Left lung (tissue), 10 donors: ENCODE measurements around the gene COL1A1. TPM values are rescaled to one million over a fixed set of nuclear protein-coding genes. Genes with fewer than 3 reads are reported as not detected.
A peak's percentile ranks its signal among the peaks of the same experiment; 100 is the strongest.

Experiments
- ATAC-seq: fragments of 200-7000 bp; cut with Tn5 transposase; one replicate; pipeline ENCODE4 v1.9.1; 2020; ENCODE audit warnings: moderate library complexity
- DNase-seq, 4 donors: peaks; one replicate each; pipeline ENCODE4 v3.0.0-alpha.2; 2013 to 2020
- H3K27ac ChIP-seq, 2 donors: fragments of 200-600 bp; sonication (generic) in 1 of 2; one replicate each; pipeline versions ENCODE4 v1.5.0 to v1.8.0; 2020 to 2021
- H3K27me3 ChIP-seq, 2 donors: fragments of 200-600 bp; sonication (generic) in 1 of 2; one replicate each; pipeline versions ENCODE4 v1.5.0 to v1.8.0; 2020 to 2021
- H3K36me3 ChIP-seq, 2 donors: fragments of 200-600 bp; sonication (generic) in 1 of 2; one replicate each; pipeline versions ENCODE4 v1.5.0 to v1.8.0; 2020 to 2021
- H3K4me1 ChIP-seq, 2 donors: fragments of 200-600 bp; one replicate each; pipeline ENCODE4 v1.8.0; 2021
- H3K4me3 ChIP-seq, 2 donors: fragments of 200-600 bp; sonication (generic) in 1 of 2; one replicate each; pipeline versions ENCODE4 v1.5.0 to v1.8.0; 2020 to 2021; ENCODE audit warnings: mild to moderate bottlenecking in 1 of 2
- H3K9me3 ChIP-seq, 2 donors: fragments of 200-600 bp; sonication (generic) in 1 of 2; one replicate each; pipeline versions ENCODE4 v1.5.0 to v1.8.0; 2020 to 2021
- intact Hi-C, 2 donors: fragments of 100-400 bp; cut with DNase I; formaldehyde crosslinking; loops; one replicate each; pipeline versions ENCODE4 v1.11.2 to v1.14.2; 2022
- polyA plus RNA-seq, 6 donors: library from polyadenylated mRNA; unstranded; fragments of 120-200 nt; gene quantifications; one replicate each; pipeline ENCODE4 v1.2.1, GENCODE V29; 2013; ENCODE audit not compliant: insufficient read length in 6 of 6
- total RNA-seq, 2 donors: library from RNA; stranded (reverse); fragmentation: NEBNext Ultra II Directional; extraction: Animal tissue kit (Norgen Biotek cat#: 25700); gene quantifications; one replicate each; pipeline ENCODE4 v1.2.1, GENCODE V29; 2021
- TF ChIP-seq, protein P1 (sequence below), 2 donors: fragments of 200-600 bp; sonication (generic) in 1 of 2; IDR thresholded peaks; one replicate each; pipeline versions ENCODE4 v1.5.0 to v1.8.0; 2021; ENCODE audit warnings: antibody characterized with exemption in 2 of 2
- donor health status: DM: no; HTN: yes; CAD: no.
- donor health status: DM: no; HTN: no; CAD: no.

Gene COL1A1
- total and polyA plus RNA-seq, 8 donors: 421 to 4,830 (median 675) TPM

DNA sequence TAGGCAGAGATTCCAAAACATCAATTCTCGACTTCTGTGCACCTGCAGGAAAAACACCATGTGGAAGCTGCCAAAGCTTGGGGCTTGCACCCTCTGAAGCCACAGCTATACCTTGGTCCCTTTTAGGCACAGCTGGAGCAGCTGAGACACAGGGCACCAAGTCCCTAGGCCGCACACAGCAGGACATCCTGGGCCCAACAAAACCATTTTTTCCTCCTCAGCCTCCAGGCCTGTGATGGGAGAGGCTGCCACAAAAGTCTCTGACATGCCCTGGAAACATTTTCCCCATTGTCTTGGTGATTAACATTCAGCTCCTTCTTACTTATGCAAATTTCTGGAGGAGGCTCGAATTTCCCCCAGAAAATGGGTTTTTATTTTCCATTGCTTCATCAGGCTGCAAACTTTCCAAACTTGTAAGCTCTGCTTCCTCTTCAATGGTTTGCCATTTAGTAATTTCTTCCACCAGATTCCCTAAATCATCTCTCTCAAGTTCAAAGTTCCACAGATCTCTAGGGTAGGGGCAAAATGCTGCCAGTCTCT, 24.3 kb upstream of the COL1A1 start:
- H3K27me3 ChIP-seq: no peaks in the 10 kb centered on the region
- H3K4me3 ChIP-seq: no peak overlapping the region
- no peaks in the 10 kb centered on the region for H3K36me3 ChIP-seq
- no peak overlapping the region for H3K27ac ChIP-seq
- ATAC-seq: no peak
- H3K4me1 ChIP-seq: peaks cover 12 to 21% of the 10 kb centered on the region in 2 donors
- H3K9me3 ChIP-seq: peaks cover 0 to 27% of the 10 kb centered on the region in 2 donors
- intact Hi-C loops: no loop called here
- TF ChIP-seq, protein P1, sequence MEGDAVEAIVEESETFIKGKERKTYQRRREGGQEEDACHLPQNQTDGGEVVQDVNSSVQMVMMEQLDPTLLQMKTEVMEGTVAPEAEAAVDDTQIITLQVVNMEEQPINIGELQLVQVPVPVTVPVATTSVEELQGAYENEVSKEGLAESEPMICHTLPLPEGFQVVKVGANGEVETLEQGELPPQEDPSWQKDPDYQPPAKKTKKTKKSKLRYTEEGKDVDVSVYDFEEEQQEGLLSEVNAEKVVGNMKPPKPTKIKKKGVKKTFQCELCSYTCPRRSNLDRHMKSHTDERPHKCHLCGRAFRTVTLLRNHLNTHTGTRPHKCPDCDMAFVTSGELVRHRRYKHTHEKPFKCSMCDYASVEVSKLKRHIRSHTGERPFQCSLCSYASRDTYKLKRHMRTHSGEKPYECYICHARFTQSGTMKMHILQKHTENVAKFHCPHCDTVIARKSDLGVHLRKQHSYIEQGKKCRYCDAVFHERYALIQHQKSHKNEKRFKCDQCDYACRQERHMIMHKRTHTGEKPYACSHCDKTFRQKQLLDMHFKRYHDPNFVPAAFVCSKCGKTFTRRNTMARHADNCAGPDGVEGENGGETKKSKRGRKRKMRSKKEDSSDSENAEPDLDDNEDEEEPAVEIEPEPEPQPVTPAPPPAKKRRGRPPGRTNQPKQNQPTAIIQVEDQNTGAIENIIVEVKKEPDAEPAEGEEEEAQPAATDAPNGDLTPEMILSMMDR (IDR thresholded peaks at IDR 0.05): no peak
- DNase-seq: no peak

DNA sequence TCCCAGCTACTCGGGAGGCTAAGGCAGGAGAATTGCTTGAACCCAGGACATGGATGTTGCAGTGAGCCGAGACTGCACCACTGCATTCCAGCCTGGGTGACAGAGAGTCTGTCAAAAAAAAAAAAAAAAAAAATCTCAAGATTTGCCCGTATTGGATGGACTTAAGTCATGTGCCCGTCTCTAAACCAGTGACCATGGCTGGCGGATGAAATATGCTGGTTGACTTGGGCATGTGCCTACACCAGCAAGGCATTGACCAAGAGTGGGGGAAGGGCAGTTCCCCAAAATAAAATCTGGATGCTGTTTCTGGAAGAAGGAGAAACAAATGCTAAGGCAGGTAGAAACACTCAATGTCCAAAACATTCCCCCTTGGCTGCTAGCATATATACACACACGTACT, 21.5 kb upstream of the COL1A1 start:
- Histone ChIP-seq H3K27ac (peak overlapping the region; percentile 77 to 84), H3K27me3 (no peaks in the 10 kb centered on the region), H3K9me3 (peaks cover 0 to 24% of the 10 kb centered on the region in 2 donors), H3K4me1 (peaks cover 30 to 42% of the 10 kb centered on the region in 2 donors), H3K4me3 (no peak overlapping the region), H3K36me3 (no peaks in the 10 kb centered on the region)
- TF ChIP-seq, protein P1 (IDR thresholded peaks at IDR 0.05): no peak
- no peak for DNase-seq
- ATAC-seq: no peak
- intact Hi-C loops: no loop called here

DNA sequence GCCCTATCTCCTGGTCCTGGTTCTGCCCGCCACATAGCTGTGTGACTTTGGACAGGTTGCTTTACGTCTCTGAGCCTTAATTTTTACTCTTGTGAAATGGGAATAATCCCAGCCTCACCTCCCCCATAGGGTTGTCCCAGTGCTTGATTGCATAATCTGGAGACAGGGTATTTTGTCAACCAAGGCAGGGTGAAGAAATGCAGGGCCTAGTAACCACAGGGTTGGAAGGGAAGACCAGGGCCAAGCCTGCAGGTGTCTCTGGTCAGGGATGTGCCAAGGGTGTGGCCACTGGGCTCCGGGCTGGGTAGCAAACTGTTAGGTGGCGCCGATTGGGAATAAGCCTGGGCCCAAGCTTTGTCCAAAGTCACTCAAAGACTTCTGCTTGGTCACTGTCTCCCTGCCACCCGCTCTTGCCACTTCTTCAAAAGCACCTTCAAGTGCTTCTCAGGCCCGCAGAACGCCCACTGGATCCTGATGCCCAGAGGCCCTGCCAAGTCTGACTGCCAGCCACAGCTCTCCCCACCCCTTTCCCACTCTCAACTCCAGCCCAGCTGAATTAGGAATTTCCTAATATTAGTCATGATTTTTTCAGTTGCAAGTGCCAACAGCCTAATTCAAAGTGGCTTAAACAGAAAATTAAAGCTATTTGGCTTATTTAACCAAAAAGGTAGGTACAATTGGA, 20.6 kb upstream of the COL1A1 start:
- peaks cover 30 to 42% of the 10 kb centered on the region in 2 donors for H3K4me1 ChIP-seq
- H3K27me3 ChIP-seq: no peaks in the 10 kb centered on the region
- ATAC-seq (peak; percentile 82), DNase-seq (peak in 3 of 4 donors; percentile 77 to 90 (median 87))
- no peak overlapping the region for H3K4me3 ChIP-seq
- H3K36me3 ChIP-seq: no peaks in the 10 kb centered on the region
- intact Hi-C loops: no loop called here
- TF ChIP-seq, protein P1 (IDR thresholded peaks at IDR 0.05): no peak
- H3K27ac ChIP-seq: peak overlapping the region; percentile 77 to 84
- H3K9me3 ChIP-seq: peaks cover 0 to 15% of the 10 kb centered on the region in 2 donors

DNA sequence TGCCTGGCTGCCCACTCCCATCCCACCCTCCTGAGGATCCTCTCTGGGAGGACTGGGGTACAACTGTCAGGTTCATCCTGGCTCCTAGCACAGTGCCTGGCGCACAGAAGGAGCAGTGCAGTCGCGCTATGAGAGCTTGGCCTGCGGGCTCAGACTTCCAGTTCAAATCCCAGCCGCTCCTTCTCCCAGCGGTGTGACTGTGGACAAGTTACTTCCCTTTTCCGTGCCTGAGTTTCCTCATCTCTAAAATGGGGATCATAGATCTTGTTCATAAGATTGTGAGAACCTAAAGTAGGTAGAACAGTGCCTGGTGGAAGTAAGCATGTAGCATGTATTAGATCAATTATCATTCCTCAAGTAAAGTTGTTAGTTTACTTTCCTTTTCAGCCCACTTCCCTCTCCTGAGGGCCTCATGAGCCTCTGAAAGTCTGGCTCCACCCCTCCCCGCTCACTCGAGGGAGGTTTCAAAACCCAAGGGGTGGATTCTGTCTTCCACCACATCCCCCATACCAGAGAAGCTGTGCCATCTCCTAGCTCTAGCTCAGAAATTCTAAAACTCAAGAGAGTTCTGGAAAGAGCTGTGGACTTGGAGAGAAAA, 19.9 kb upstream of the COL1A1 start:
- DNase-seq: peak in 2 of 4 donors; percentile 66 to 78
- Histone ChIP-seq H3K9me3 (peaks cover 0 to 9% of the 10 kb centered on the region in 2 donors), H3K4me3 (no peak overlapping the region), H3K4me1 (peaks cover 30 to 42% of the 10 kb centered on the region in 2 donors), H3K27ac (peak overlapping the region; percentile 77 to 84), H3K27me3 (no peaks in the 10 kb centered on the region), H3K36me3 (no peaks in the 10 kb centered on the region)
- ATAC-seq: peak; percentile 78
- intact Hi-C loops: no loop called here
- TF ChIP-seq, protein P1 (IDR thresholded peaks at IDR 0.05): no peak

DNA sequence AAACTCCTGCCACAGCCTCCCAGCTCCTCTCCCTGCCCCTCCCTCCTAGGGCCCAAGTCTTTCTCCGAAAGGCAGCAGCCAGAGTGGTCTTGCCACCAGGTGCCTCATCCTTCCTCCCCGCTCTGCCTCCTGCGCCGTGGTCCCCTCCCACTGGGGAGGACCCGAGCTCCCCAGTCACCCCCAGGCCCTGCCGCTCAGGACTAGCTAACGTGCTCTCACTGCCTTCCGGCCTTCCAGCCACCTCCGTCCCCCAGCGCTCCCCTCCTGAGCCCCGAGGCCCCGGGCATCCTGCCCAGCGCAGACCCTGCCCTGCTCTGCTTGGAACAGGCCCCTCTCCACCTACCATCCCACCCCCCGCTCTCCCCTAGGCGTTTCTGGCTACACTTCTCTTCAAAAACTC, 19.4 kb upstream of the COL1A1 start:
- peak overlapping the region; percentile 77 to 84 for H3K27ac ChIP-seq
- H3K4me1 ChIP-seq: peaks cover 30 to 42% of the 10 kb centered on the region in 2 donors
- H3K9me3 ChIP-seq: peaks cover 0 to 6% of the 10 kb centered on the region in 2 donors
- intact Hi-C loops: no loop called here
- no peaks in the 10 kb centered on the region for H3K27me3 ChIP-seq
- H3K36me3 ChIP-seq: no peaks in the 10 kb centered on the region
- DNase-seq (no peak), ATAC-seq (no peak)
- TF ChIP-seq, protein P1 (IDR thresholded peaks at IDR 0.05): no peak
- no peak overlapping the region for H3K4me3 ChIP-seq
